Keratinocyte (primary cell): Measurements from ENCODE around the gene SLC51A. TPM values are rescaled to one million over a fixed set of nuclear protein-coding genes. Genes with fewer than 3 reads are reported as not detected.

Source experiments
- DNase-seq: peaks from one replicate; pipeline ENCODE4 v3.0.0-alpha.2; 2011; ENCODE audit warnings: low read depth, missing footprints, low spot score
- FAIRE-seq: peaks from 2 replicates; lab custom pipeline; 2011; peaks lifted over from hg19 to GRCh38; lab: Jason Lieb, UNC
- H2AFZ ChIP-seq: 2 replicates; pipeline ENCODE4 v1.6.0; 2012; ENCODE audit warnings: low read length, control low read depth, inconsistent platforms; ENCODE audit not compliant: control insufficient read depth
- H3K27ac ChIP-seq: 2 replicates; pipeline ENCODE4 v1.5.1; 2011; ENCODE audit warnings: low read length; ENCODE audit not compliant: control insufficient read depth, insufficient read depth
- H3K27me3 ChIP-seq: 3 replicates; pipeline ENCODE4 v1.6.0; 2011; ENCODE audit warnings: low read length; ENCODE audit not compliant: control insufficient read depth, insufficient read depth; ENCODE audit errors: extremely low read depth
- H3K36me3 ChIP-seq, 2 experiments: 2 replicates in 1 of 2; 3 replicates in 1 of 2; pipeline ENCODE4 v1.5.1; 2011; ENCODE audit warnings: low read length in 2 of 2, mild to moderate bottlenecking in 1 of 2; ENCODE audit not compliant: control insufficient read depth in 2 of 2, insufficient read depth in 2 of 2; ENCODE audit errors: extremely low read depth in 1 of 2
- H3K4me1 ChIP-seq: 3 replicates; pipeline ENCODE4 v1.5.1; 2011; ENCODE audit warnings: low read length; ENCODE audit not compliant: control insufficient read depth, insufficient read depth; ENCODE audit errors: extremely low read depth
- H3K4me2 ChIP-seq: 3 replicates; pipeline ENCODE4 v1.6.0; 2011; ENCODE audit warnings: low read depth, low read length; ENCODE audit not compliant: control insufficient read depth, insufficient read depth; ENCODE audit errors: extremely low read depth
- H3K4me3 ChIP-seq, 3 experiments: fragments of 200-600 bp in 1 of 3; sonication (generic) in 1 of 3; 2 replicates in 2 of 3; 3 replicates in 1 of 3; pipeline ENCODE4 v1.5.1; 2011 to 2016; ENCODE audit warnings: low read length in 3 of 3, mild to moderate bottlenecking in 3 of 3, control low read depth in 2 of 3, inconsistent platforms in 1 of 3, low read depth in 1 of 3, mixed read lengths in 1 of 3, mixed run types in 1 of 3, moderate library complexity in 1 of 3; ENCODE audit not compliant: control insufficient read depth in 2 of 3, insufficient read depth in 2 of 3; ENCODE audit errors: extremely low read depth in 1 of 3
- H3K79me2 ChIP-seq: 2 replicates; pipeline ENCODE4 v1.6.0; 2012; ENCODE audit warnings: low read length; ENCODE audit not compliant: control insufficient read depth, insufficient read depth
- H3K9ac ChIP-seq: 3 replicates; pipeline ENCODE4 v1.6.0; 2011; ENCODE audit warnings: low read length; ENCODE audit not compliant: control insufficient read depth, insufficient read depth; ENCODE audit errors: extremely low read depth
- H3K9me1 ChIP-seq: 3 replicates; pipeline ENCODE4 v1.6.0; 2011; ENCODE audit warnings: low read length; ENCODE audit not compliant: control insufficient read depth, insufficient read depth; ENCODE audit errors: extremely low read depth
- H3K9me3 ChIP-seq: 2 replicates; pipeline ENCODE4 v1.5.1; 2012; ENCODE audit warnings: low read depth, low read length; ENCODE audit not compliant: control insufficient read depth
- H4K20me1 ChIP-seq: 3 replicates; pipeline ENCODE4 v1.6.0; 2011; ENCODE audit warnings: low read length; ENCODE audit not compliant: control insufficient read depth, insufficient read depth; ENCODE audit errors: extremely low read depth
- EZH2 ChIP-seq: IDR thresholded peaks from one replicate; pipeline ENCODE4 v1.6.1; 2012; ENCODE audit warnings: inconsistent platforms, mild to moderate bottlenecking, low read length, moderate library complexity
- dilution Hi-C: fragments of 300-500 bp; cut with MboI; formaldehyde crosslinking; loops from one replicate; pipeline ENCODE4 v1.7.0; 2020; ENCODE audit warnings: low sequenced_read_pairs; ENCODE audit not compliant: extremely low pct_ligation_motif_present
- polyA plus RNA-seq, 5 experiments: library from polyadenylated mRNA; depleted of rRNA in 3 of 5; stranded (reverse) in 3 of 5; stranded (forward) in 1 of 5; unstranded in 1 of 5; fragments of >200 nt; gene quantifications; 1 replicate in 1 of 5; 2 replicates in 3 of 5; 3 replicates in 1 of 5; pipeline versions ENCODE4 v1.2.1 to v1.2.3, GENCODE V29; 2011 to 2012; ENCODE audit warnings: missing spikeins in 2 of 5, low read depth in 1 of 5, low replicate concordance in 1 of 5
- TF ChIP-seq, protein P1 (sequence below), 3 experiments: IDR thresholded peaks in 1 of 3; conservative IDR thresholded peaks in 1 of 3; optimal IDR thresholded peaks in 1 of 3; 2 replicates in 2 of 3; 3 replicates in 1 of 3; pipeline versions ENCODE3 to v1.5.1; 2011; ENCODE audit warnings: low read length in 3 of 3, mild to moderate bottlenecking in 3 of 3, moderate library complexity in 2 of 3, control low read depth in 1 of 3, inconsistent platforms in 1 of 3; ENCODE audit not compliant: insufficient read depth in 2 of 3; ENCODE audit errors: extremely low read depth in 1 of 3

Gene SLC51A
- polyA plus RNA-seq, 1 donor (not counting 4 experiments of a cell fraction or from before 2014, with no cell fraction given) = not detected

DNA sequence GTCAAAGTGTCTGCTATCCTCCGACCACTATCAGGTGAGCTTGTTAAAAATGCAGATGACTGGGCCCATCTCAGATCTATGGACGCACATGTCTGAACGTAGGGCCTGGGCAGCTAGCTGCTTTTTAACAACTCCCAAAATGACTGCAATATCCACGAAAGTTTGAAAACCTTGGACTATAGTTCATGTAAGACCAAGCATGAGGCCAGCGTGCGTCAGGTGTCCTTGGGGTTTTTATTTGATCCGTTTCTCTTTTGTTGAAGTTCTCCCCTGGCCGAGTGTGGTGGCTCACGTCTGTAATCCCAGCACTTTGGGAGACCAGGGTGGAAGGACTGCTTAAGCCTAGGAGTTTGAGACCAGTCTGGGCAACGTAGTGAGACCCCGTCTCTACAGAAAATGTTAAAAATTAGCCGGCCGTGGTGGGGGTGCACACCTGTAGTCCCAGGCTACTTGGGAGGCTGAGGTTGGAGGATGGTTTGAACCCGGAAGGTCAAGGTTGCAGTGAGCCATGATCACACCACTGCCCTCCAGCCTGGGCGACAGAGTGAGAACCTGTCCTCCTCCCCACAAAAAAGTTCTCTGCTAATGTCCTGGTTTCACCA, 9.5 kb downstream of the SLC51A start:
- Histone ChIP-seq H3K79me2 (no peaks in the 10 kb centered on the region), H3K36me3 (no peaks in the 10 kb centered on the region), H3K4me2 (no peak overlapping the region), H3K27ac (no peak overlapping the region), H3K9me1 (no peaks in the 10 kb centered on the region), H2AFZ (no peak overlapping the region), H3K4me3 (no peak overlapping the region), H4K20me1 (no peaks in the 10 kb centered on the region), H3K4me1 (no peaks in the 10 kb centered on the region), H3K9me3 (no peaks in the 10 kb centered on the region), H3K9ac (no peak overlapping the region), H3K27me3 (peaks cover 17% of the 10 kb centered on the region)
- no peak for TF ChIP-seq EZH2
- TF ChIP-seq, protein P1, sequence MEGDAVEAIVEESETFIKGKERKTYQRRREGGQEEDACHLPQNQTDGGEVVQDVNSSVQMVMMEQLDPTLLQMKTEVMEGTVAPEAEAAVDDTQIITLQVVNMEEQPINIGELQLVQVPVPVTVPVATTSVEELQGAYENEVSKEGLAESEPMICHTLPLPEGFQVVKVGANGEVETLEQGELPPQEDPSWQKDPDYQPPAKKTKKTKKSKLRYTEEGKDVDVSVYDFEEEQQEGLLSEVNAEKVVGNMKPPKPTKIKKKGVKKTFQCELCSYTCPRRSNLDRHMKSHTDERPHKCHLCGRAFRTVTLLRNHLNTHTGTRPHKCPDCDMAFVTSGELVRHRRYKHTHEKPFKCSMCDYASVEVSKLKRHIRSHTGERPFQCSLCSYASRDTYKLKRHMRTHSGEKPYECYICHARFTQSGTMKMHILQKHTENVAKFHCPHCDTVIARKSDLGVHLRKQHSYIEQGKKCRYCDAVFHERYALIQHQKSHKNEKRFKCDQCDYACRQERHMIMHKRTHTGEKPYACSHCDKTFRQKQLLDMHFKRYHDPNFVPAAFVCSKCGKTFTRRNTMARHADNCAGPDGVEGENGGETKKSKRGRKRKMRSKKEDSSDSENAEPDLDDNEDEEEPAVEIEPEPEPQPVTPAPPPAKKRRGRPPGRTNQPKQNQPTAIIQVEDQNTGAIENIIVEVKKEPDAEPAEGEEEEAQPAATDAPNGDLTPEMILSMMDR (optimal IDR thresholded peaks at IDR 0.05 in 1 of 3, IDR thresholded peaks at IDR 0.05 in 1 of 3, conservative IDR thresholded peaks at IDR 0.05 in 1 of 3; ENCODE audit: extremely low read depth in 1 of 3, insufficient read depth in 2 of 3, low read length in 3 of 3) = no peak
- DNase-seq = no peak
- FAIRE-seq = no peak
- dilution Hi-C loops = no loop called here

DNA sequence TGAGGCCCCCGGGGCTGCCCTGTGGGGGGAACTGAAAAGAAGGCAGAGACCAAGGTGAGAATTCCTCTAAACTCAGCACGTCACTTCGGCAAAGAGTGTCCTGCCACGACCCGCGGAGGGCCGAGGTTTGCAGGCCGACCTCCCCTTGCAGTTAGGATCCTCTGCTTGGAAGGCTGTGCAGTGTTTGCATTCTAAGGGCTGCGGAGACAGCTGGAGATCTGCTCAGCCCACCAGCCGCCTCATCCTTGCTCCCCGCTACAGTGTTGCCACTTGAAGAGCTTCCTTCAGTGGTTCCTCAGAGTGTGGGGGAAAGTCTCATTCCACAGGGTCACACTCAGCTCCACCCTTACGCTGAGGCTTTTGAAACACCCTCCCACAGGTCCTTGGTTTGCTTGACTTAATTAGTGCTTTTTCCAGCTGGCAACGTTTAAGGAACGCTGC, 10.8 kb downstream of the SLC51A start:
- Histone ChIP-seq H3K9me3 (no peaks in the 10 kb centered on the region), H2AFZ (no peak overlapping the region), H3K4me2 (peak overlapping the region; percentile 3), H4K20me1 (no peaks in the 10 kb centered on the region), H3K9me1 (no peaks in the 10 kb centered on the region), H3K79me2 (no peaks in the 10 kb centered on the region), H3K9ac (no peak overlapping the region), H3K36me3 (no peaks in the 10 kb centered on the region), H3K4me3 (no peak overlapping the region), H3K27ac (no peak overlapping the region), H3K4me1 (no peaks in the 10 kb centered on the region), H3K27me3 (peaks cover 17% of the 10 kb centered on the region)
- DNase-seq = no peak
- dilution Hi-C loops = no loop called here
- TF ChIP-seq, protein P1 (optimal IDR thresholded peaks at IDR 0.05 in 1 of 3, IDR thresholded peaks at IDR 0.05 in 1 of 3, conservative IDR thresholded peaks at IDR 0.05 in 1 of 3; ENCODE audit: extremely low read depth in 1 of 3, insufficient read depth in 2 of 3, low read length in 3 of 3) = no peak
- TF ChIP-seq EZH2 = no peak
- FAIRE-seq = no peak
